ENCODE results near the gene BOLA1.
"Not testable (repeated sequence)": the region's sequence is repeated elsewhere in the genome, so short reads cannot be mapped to it uniquely, and the experiment has no call there.

The BOLA1 gene

GRCh38 chr1:149899460-149900284, at the start of gene BOLA1:
BOLA1 (plus strand) TSS chr1:149899568; CDS start chr1:149900060, 492 bp downstream.
- peak; percentile 67 for DNase-seq

GRCh38 chr1:149849947-149850360, 49.4 kb upstream of the BOLA1 start:
- DNase-seq, result no peak

- not testable (repeated sequence) for DNase-seq
These were observed 48.5 kb upstream of the BOLA1 start for GRCh38 chr1:149850732-149851345.

GRCh38 chr1:149851585-149852213, 47.7 kb upstream of the BOLA1 start:
- DNase-seq, result not testable (repeated sequence)

GRCh38 chr1:149852263-149852662, 47.1 kb upstream of the BOLA1 start:
- not testable (repeated sequence) for DNase-seq

- DNase-seq, result not testable (repeated sequence)
These were observed 39.1 kb upstream of the BOLA1 start for GRCh38 chr1:149860271-149860670.

GRCh38 chr1:149860684-149861496, 38.5 kb upstream of the BOLA1 start:
- not testable (repeated sequence) for DNase-seq

- DNase-seq, result not testable (repeated sequence)
These were observed 37.8 kb upstream of the BOLA1 start for GRCh38 chr1:149861497-149862054.

- DNase-seq, result not testable (repeated sequence)
These were observed 32.5 kb upstream of the BOLA1 start for GRCh38 chr1:149866887-149867286.

- DNase-seq, result not testable (repeated sequence)
These were observed 26.3 kb upstream of the BOLA1 start for GRCh38 chr1:149873060-149873459.

GRCh38 chr1:149877211-149877946, 22.0 kb upstream of the BOLA1 start:
- DNase-seq, result no peak

- DNase-seq, result no peak
These were observed 19.8 kb upstream of the BOLA1 start for GRCh38 chr1:149879556-149879955.

- DNase-seq, result no peak
These were observed 17.5 kb upstream of the BOLA1 start for GRCh38 chr1:149881876-149882275.

GRCh38 chr1:149883598-149884247, 15.6 kb upstream of the BOLA1 start:
- DNase-seq, result no peak

GRCh38 chr1:149884433-149885338, 14.7 kb upstream of the BOLA1 start:
- DNase-seq, result peak; percentile 54

- DNase-seq, result peak; percentile 81
These were observed 13.8 kb upstream of the BOLA1 start for GRCh38 chr1:149885339-149886120.

GRCh38 chr1:149886121-149886395, 13.3 kb upstream of the BOLA1 start:
- DNase-seq, result not testable (repeated sequence)

- peak; percentile 99 for DNase-seq
These were observed 12.8 kb upstream of the BOLA1 start for GRCh38 chr1:149886396-149887195.

GRCh38 chr1:149887196-149887455, 12.2 kb upstream of the BOLA1 start:
- DNase-seq, result not testable (repeated sequence)

All from KG1 (cell line).